ENCODE results near the gene PRUNE2.

DNA sequence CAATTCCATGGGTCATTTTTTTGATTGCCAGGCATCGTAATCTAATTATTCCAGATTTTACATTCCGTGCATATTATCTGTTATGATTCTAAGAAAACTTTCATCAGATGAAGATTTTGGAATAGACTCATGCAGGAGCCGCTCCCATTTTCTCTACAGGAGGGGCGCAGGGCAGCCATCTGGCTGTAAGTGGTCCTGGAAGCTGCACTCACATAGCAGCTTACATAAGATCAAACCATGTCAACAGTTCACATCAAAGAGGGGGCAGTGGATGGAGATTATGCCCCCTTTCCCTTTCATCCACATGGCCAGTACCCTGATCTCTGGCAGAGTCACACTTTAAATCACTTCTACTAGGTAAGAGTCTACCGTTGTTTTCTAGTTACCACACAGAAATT, 214.9 kb downstream of the PRUNE2 start:
- TF ChIP-seq EZH2 (IDR thresholded peaks at IDR 0.05) (no peak), POLR2AphosphoS5 (IDR thresholded peaks at IDR 0.05; ENCODE audit: borderline replicate concordance, low read depth, low read length) (no peak)
